Body of pancreas (tissue), 4 donors: ENCODE data around the gene FARS2.

Experiments used
- POLR2A ChIP-seq, 3 donors: fragments of 450-650 bp; IDR thresholded peaks; one replicate each; pipeline ENCODE4 v1.6.1; 2016; ENCODE audit warnings: antibody characterized with exemption in 3 of 3, mild to moderate bottlenecking in 2 of 3
- TF ChIP-seq, protein P1 (sequence below), 7 experiments: fragments of 450-650 bp in 4 of 7; fragments of 200-600 bp in 3 of 7; sonication (generic) in 3 of 7; IDR thresholded peaks; one replicate each; pipeline ENCODE4 v1.5.1; 2016 to 2019; ENCODE audit warnings: antibody characterized with exemption in 7 of 7

DNA sequence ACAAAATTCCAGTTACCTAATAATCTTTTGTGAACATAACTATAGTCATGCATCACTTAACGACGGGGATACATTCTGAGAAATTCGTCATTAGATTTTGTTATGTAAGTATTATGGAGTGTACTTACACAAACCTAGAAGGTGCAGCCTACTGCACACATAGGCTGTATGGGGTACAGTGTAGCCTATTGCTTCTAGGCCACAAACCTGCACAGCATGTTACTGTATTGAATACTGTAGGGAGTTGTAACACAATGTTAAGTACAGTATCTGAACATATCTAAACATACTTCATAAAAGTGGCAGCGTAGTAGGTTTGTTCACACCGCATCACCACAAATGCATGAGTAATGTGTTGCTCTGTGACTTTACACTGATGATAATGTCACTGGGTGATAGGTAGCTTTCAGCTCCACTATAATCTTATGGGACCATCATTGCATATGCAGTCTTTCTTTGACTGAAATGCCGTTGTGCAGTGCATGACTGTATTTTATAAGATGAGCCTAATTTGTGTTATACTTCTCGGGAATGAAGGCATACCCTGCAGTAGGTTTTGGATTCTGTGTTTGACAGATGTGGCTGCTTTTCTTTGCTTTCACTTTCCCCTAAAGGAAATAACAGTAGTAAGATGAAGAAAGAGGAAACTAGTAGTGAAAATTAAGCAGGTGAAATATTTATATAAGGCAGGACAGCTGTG is 365.6 kb downstream of the FARS2 start:
- TF ChIP-seq, protein P1, sequence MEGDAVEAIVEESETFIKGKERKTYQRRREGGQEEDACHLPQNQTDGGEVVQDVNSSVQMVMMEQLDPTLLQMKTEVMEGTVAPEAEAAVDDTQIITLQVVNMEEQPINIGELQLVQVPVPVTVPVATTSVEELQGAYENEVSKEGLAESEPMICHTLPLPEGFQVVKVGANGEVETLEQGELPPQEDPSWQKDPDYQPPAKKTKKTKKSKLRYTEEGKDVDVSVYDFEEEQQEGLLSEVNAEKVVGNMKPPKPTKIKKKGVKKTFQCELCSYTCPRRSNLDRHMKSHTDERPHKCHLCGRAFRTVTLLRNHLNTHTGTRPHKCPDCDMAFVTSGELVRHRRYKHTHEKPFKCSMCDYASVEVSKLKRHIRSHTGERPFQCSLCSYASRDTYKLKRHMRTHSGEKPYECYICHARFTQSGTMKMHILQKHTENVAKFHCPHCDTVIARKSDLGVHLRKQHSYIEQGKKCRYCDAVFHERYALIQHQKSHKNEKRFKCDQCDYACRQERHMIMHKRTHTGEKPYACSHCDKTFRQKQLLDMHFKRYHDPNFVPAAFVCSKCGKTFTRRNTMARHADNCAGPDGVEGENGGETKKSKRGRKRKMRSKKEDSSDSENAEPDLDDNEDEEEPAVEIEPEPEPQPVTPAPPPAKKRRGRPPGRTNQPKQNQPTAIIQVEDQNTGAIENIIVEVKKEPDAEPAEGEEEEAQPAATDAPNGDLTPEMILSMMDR (IDR thresholded peaks at IDR 0.05): no peak
- no peak for TF ChIP-seq POLR2A (IDR thresholded peaks at IDR 0.05)
